OCI-LY7 (cell line): ENCODE measurements around the gene FMN1. TPM values are rescaled to one million over a fixed set of nuclear protein-coding genes. Genes with fewer than 3 reads are reported as not detected.

Source experiments
- BruUV-seq: library from RNA; stranded (reverse); fragments of 400-500 nt; replicated peaks from 2 replicates; lab custom pipeline; 2021; lab: Mats Ljungman, UMichigan
- CTCF ChIA-PET: fragments of 300-600 bp; sonication (Branson Sonifier 250); formaldehyde crosslinking; loops from one replicate; lab custom pipeline; 2022; ENCODE audit warnings: antibody characterized with exemption; ENCODE audit not compliant: unreplicated experiment; lab: Charles Lee
- POLR2A ChIA-PET: fragments of 300-600 bp; sonication (Branson Sonifier 250); formaldehyde crosslinking; loops from one replicate; lab custom pipeline; 2022; ENCODE audit warnings: antibody characterized with exemption; lab: Charles Lee
- DNase-seq: peaks from one replicate; pipeline ENCODE4 v3.0.0-alpha.2; 2015; ENCODE audit warnings: low spot score
- H2AFZ ChIP-seq: fragments of 200-600 bp; sonication (generic), shearing (Covaris generic); 2 replicates; pipeline ENCODE4 v1.6.1; 2014; ENCODE audit warnings: mild to moderate bottlenecking, antibody characterized with exemption, low read length, moderate library complexity
- H3K27ac ChIP-seq: fragments of 200-600 bp; sonication (generic); 2 replicates; pipeline ENCODE4 v1.5.1; 2014; ENCODE audit warnings: mixed run types, low read depth, mild to moderate bottlenecking, moderate library complexity, low read length, inconsistent platforms; ENCODE audit not compliant: poor library complexity, severe bottlenecking
- H3K36me3 ChIP-seq: fragments of 200-600 bp; sonication (generic); 2 replicates; pipeline ENCODE4 v1.6.1; 2014; ENCODE audit warnings: mild to moderate bottlenecking, antibody characterized with exemption, low read length, moderate library complexity, mixed read lengths; ENCODE audit not compliant: insufficient read depth
- H3K4me1 ChIP-seq: fragments of 200-600 bp; sonication (generic); 2 replicates; pipeline ENCODE4 v1.5.1; 2014; ENCODE audit warnings: mild to moderate bottlenecking, low read length; ENCODE audit not compliant: insufficient read depth, poor library complexity, severe bottlenecking
- H3K4me2 ChIP-seq: fragments of 200-600 bp; sonication (generic); 2 replicates; pipeline ENCODE4 v1.6.1; 2014; ENCODE audit warnings: mild to moderate bottlenecking, low read length
- H3K4me3 ChIP-seq: fragments of 200-600 bp; sonication (generic); 2 replicates; pipeline ENCODE4 v1.5.1; 2014; ENCODE audit warnings: mild to moderate bottlenecking, low read depth, low read length; ENCODE audit not compliant: poor library complexity, severe bottlenecking
- H3K79me2 ChIP-seq: fragments of 200-600 bp; sonication (generic); 2 replicates; pipeline ENCODE4 v1.6.1; 2016; ENCODE audit warnings: low read depth, mild to moderate bottlenecking, low read length, moderate library complexity, mixed read lengths; ENCODE audit not compliant: insufficient read depth
- H3K9me2 ChIP-seq: fragments of 200-600 bp; sonication (generic); 2 replicates; pipeline ENCODE4 v1.6.1; 2016; ENCODE audit warnings: mild to moderate bottlenecking, low read length, mixed read lengths; ENCODE audit not compliant: insufficient read depth
- H3K9me3 ChIP-seq: fragments of 200-600 bp; sonication (generic); 2 replicates; pipeline ENCODE4 v1.6.1; 2014; ENCODE audit warnings: mild to moderate bottlenecking, mixed run types, low read length, mixed read lengths
- H4K20me1 ChIP-seq: fragments of 200-600 bp; sonication (generic); 2 replicates; pipeline ENCODE4 v1.6.1; 2014; ENCODE audit warnings: mild to moderate bottlenecking, antibody characterized with exemption, low read length, moderate library complexity, mixed read lengths; ENCODE audit not compliant: insufficient read depth
- EZH2phosphoT487 ChIP-seq: fragments of 200-600 bp; sonication (generic); IDR thresholded peaks from 2 replicates; pipeline ENCODE4 v1.6.1; 2018; ENCODE audit warnings: low read depth, borderline replicate concordance, mild to moderate bottlenecking, mixed run types, antibody characterized with exemption, low read length, moderate library complexity, mixed read lengths
- intact Hi-C: fragments of 100-400 bp; cut with micrococcal nuclease; formaldehyde crosslinking; loops from one replicate; pipeline ENCODE4 v1.10.0; 2022; ENCODE audit not compliant: unreplicated experiment
- total RNA-seq, 2 experiments: library from RNA; depleted of rRNA in 1 of 2; stranded (reverse); fragments of >200 nt in 1 of 2; shearing (Covaris generic) in 1 of 2; gene quantifications; 2 replicates each; pipeline ENCODE4 v1.2.3, GENCODE V29; 2014 to 2022
- TF ChIP-seq, protein P1 (sequence below): fragments of 200-600 bp; sonication (generic); conservative IDR thresholded peaks from 2 replicates; pipeline ENCODE4 v1.5.1; 2014; ENCODE audit warnings: mild to moderate bottlenecking, antibody characterized with exemption, low read length, moderate library complexity, mixed read lengths

FMN1 gene
- total RNA-seq, 2 experiments from 2014 or later: 3.2 to 4.2 TPM

DNA sequence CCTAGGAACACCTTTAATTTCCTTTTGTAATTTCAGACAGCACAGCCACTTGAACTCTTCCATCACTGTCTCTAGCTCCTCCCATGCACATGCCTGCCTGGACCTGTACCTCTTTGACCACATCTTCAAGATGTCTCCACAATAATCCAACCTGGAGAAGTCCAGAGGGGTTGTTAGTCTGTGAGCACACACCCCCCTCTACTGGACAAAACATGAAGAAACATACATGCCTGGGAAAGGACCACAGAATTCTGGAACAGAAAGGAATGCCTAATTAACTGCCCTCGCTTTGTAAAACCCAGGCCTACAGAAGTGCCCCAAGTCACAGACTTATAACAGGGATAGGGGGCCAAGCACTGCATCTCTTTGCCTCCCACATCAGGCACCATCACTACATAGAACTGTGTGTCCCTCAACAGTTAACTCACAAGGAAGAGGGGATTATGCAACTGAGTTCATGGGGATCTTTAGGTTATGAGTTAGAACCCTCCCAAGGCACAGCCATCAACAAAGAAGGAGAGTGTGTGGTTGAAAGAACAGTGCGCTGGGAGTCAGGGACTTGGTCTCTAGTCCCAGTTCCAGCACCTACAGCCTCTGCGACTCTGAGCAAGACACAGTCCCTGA lies 61.7 kb downstream of the FMN1 start:
- peak; percentile 26 for DNase-seq
- H2AFZ ChIP-seq: no peak overlapping the region
- POLR2A ChIA-PET: interaction anchor here (1.6 kb wide), 1 partner anchor 19 kb away, joined by 3 read pairs; no protein-coding TSS in a partner anchor
- H4K20me1 ChIP-seq: no peaks in the 10 kb centered on the region
- H3K79me2 ChIP-seq: no peaks in the 10 kb centered on the region
- H3K36me3 ChIP-seq: no peaks in the 10 kb centered on the region
- H3K27ac ChIP-seq: no peak overlapping the region
- no peaks in the 10 kb centered on the region for H3K9me2 ChIP-seq
- H3K4me1 ChIP-seq: no peaks in the 10 kb centered on the region
- no TSS peak for BruUV-seq
- no peak for TF ChIP-seq EZH2phosphoT487
- TF ChIP-seq, protein P1, sequence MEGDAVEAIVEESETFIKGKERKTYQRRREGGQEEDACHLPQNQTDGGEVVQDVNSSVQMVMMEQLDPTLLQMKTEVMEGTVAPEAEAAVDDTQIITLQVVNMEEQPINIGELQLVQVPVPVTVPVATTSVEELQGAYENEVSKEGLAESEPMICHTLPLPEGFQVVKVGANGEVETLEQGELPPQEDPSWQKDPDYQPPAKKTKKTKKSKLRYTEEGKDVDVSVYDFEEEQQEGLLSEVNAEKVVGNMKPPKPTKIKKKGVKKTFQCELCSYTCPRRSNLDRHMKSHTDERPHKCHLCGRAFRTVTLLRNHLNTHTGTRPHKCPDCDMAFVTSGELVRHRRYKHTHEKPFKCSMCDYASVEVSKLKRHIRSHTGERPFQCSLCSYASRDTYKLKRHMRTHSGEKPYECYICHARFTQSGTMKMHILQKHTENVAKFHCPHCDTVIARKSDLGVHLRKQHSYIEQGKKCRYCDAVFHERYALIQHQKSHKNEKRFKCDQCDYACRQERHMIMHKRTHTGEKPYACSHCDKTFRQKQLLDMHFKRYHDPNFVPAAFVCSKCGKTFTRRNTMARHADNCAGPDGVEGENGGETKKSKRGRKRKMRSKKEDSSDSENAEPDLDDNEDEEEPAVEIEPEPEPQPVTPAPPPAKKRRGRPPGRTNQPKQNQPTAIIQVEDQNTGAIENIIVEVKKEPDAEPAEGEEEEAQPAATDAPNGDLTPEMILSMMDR: peak; percentile 78
- no peaks in the 10 kb centered on the region for H3K9me3 ChIP-seq
- no peak overlapping the region for H3K4me3 ChIP-seq
- intact Hi-C loops: loop anchor here (5.0 kb wide), 2 partner anchors 46 to 111 kb away; no protein-coding TSS in a partner anchor
- H3K4me2 ChIP-seq: no peak overlapping the region
- CTCF ChIA-PET: interaction anchor here (1.0 kb wide), 1 partner anchor 244 kb away, joined by 3 read pairs; no protein-coding TSS in a partner anchor

DNA sequence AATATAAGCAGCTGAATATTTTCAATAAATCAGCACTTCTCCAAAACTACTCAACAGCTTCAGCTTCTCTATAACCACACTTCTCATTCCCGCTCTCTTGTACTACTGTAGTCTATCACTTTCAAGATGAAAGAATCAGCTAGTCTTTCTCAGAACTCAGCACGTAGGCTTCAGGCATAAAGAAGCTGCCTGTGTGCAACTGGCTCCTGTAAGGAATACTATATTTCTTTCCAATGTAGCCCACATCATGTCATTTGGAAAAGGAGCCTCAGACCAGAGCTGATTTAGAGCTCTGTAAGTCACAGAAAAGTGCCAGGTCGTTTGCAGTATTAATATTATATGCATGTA lies 62.3 kb downstream of the FMN1 start:
- TF ChIP-seq EZH2phosphoT487: no peak
- TF ChIP-seq, protein P1: no peak
- no TSS peak for BruUV-seq
- H4K20me1 ChIP-seq: no peaks in the 10 kb centered on the region
- no peaks in the 10 kb centered on the region for H3K9me3 ChIP-seq
- no peaks in the 10 kb centered on the region for H3K79me2 ChIP-seq
- H3K27ac ChIP-seq: no peak overlapping the region
- H3K4me2 ChIP-seq: no peak overlapping the region
- H3K4me1 ChIP-seq: no peaks in the 10 kb centered on the region
- no peak overlapping the region for H2AFZ ChIP-seq
- H3K4me3 ChIP-seq: no peak overlapping the region
- POLR2A ChIA-PET: interaction anchor here (1.6 kb wide), 1 partner anchor 20 kb away, joined by 3 read pairs; no protein-coding TSS in a partner anchor
- DNase-seq: no peak
- no peaks in the 10 kb centered on the region for H3K36me3 ChIP-seq
- no peaks in the 10 kb centered on the region for H3K9me2 ChIP-seq
- CTCF ChIA-PET: interaction anchor here (1.0 kb wide), 1 partner anchor 243 kb away, joined by 3 read pairs; no protein-coding TSS in a partner anchor
- intact Hi-C loops: loop anchor here (5.0 kb wide), 2 partner anchors 45 to 110 kb away; no protein-coding TSS in a partner anchor
